Measurements from ENCODE around the gene ELP2. TPM values are rescaled to one million over a fixed set of nuclear protein-coding genes. Genes with fewer than 3 reads are reported as not detected.
A peak's percentile ranks its signal among the peaks of the same experiment; 100 is the strongest.

ELP2 gene
- total RNA-seq, 4 donors from 2014 or later: 46.1 to 82.4 (median 67.4) TPM

DNA sequence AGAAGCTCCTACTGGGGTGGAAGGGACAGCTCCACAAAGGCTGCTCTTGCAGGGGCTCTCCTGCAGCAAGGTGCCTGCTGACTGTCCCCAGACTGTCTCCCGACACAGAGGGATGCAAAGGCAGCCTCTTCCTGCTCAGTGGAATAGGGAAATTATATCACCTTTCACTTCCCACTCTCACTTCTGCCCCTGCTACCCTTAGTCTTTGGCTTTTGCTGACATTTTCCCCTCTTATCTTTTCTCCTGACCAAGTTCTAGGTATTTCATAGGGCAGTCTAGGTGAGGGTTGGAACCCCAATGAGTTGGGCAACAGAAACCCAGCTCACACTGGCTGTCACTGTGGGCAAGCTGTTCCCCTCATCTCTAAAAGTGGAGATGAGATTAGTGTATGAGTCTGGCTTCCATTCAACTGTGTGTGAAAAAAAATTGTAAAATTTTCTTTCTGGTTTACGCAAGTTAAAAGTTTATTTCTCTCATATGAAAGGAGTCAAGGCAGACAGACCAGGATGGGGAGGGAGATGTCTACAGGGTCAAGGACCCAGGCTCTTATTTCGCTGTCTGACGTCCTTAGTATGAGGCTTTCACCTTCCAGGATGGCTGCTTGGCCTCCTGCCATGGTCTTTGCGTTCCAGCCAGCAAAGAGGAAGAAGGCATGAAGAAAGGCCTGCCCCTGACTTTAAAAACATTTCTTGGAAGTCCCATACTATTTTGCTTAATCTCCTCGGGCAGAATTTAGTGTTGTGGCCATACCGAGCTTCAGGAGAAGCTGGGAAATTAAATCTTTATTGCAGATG, 50.1 kb downstream of the ELP2 start:
- no peaks in the 10 kb centered on the region for H3K9me3 ChIP-seq
- DNase-seq (ENCODE audit: low spot score in 2 of 2): peak; percentile 75 to 83
- H3K4me1 ChIP-seq: peaks cover 0 to 15% (median 4%) of the 10 kb centered on the region in 4 donors
- WGBS, 2 donors: 20 to 22% methylated on average over 7 of the region's 7 CpGs
- H3K27me3 ChIP-seq: no peaks in the 10 kb centered on the region
- TF ChIP-seq POLR2A (IDR thresholded peaks at IDR 0.05) (no peak), EP300 (IDR thresholded peaks at IDR 0.05) (peak in 1 of 2 donors; percentile 61)
- TF ChIP-seq, protein P1, sequence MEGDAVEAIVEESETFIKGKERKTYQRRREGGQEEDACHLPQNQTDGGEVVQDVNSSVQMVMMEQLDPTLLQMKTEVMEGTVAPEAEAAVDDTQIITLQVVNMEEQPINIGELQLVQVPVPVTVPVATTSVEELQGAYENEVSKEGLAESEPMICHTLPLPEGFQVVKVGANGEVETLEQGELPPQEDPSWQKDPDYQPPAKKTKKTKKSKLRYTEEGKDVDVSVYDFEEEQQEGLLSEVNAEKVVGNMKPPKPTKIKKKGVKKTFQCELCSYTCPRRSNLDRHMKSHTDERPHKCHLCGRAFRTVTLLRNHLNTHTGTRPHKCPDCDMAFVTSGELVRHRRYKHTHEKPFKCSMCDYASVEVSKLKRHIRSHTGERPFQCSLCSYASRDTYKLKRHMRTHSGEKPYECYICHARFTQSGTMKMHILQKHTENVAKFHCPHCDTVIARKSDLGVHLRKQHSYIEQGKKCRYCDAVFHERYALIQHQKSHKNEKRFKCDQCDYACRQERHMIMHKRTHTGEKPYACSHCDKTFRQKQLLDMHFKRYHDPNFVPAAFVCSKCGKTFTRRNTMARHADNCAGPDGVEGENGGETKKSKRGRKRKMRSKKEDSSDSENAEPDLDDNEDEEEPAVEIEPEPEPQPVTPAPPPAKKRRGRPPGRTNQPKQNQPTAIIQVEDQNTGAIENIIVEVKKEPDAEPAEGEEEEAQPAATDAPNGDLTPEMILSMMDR (IDR thresholded peaks at IDR 0.05): no peak
- H3K36me3 ChIP-seq: peaks cover 2 to 35% (median 4%) of the 10 kb centered on the region in 3 donors
- no peak overlapping the region for H3K4me3 ChIP-seq
- peak overlapping the region in 2 of 4 donors; percentile 35 to 74 for H3K27ac ChIP-seq

DNA sequence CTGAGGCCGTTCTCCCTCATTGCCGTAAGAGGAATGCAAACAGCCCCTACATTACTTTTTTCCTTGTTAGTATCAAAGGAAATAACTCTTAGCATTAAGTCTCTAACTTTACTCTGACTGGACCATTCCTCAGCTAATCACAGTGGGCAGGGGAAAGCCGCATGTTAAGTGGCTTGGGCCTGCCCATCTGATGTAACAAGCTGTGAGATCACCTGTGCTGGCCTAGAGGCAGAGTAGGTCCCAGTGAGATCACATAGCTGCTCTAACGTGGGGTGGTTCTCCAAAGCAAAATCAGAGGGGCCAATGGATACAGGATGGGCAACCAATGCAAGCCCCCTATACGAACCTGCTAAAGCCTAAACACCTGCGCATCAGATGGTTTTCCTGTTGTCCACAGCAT, 51.7 kb downstream of the ELP2 start:
- H3K27ac ChIP-seq: no peak overlapping the region
- TF ChIP-seq, protein P1 (IDR thresholded peaks at IDR 0.05): no peak
- TF ChIP-seq POLR2A (IDR thresholded peaks at IDR 0.05) (no peak), EP300 (IDR thresholded peaks at IDR 0.05) (no peak)
- H3K27me3 ChIP-seq: no peaks in the 10 kb centered on the region
- 81 to 86% methylated on average over 6 of the region's 6 CpGs for WGBS, 2 donors
- no peak overlapping the region for H3K4me3 ChIP-seq
- no peak for DNase-seq (ENCODE audit: low spot score in 2 of 2)
- H3K4me1 ChIP-seq: peaks cover 0 to 22% (median 6%) of the 10 kb centered on the region in 4 donors
- H3K9me3 ChIP-seq: no peaks in the 10 kb centered on the region
- peaks cover 0 to 18% (median 2%) of the 10 kb centered on the region in 3 donors for H3K36me3 ChIP-seq

DNA sequence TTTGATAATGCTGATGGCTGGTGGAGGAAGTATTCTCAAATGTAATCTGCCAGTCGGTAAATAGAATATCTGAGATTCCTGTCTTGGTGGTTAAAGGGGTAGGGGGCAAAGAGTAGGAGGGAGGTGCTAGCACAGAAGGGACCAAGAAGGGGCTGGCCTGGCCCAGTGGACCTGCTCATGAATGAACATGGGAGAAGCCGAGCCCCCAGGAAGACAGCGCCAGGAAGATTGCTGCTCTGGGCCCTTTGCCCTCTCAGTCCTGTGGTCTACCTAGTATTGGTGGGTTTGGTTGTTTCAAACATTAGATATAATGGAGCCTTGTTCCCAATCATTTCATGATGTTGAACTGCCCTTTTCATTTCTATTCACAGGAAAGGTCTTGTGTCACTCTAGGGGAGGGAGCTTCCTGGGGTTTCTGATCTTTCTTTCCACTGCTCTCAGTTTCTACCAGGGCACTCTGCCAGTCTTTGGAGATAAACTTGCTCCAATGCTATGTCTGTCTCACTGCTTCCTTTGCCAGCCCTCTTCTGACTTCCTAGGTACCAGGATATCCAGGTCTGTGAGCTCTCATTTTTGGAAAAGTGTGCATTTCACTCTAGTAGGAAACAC, 52.3 kb downstream of the ELP2 start:
- TF ChIP-seq, protein P1 (IDR thresholded peaks at IDR 0.05): no peak
- WGBS, 2 donors: 55 to 69% methylated on average over 3 of the region's 3 CpGs

DNA sequence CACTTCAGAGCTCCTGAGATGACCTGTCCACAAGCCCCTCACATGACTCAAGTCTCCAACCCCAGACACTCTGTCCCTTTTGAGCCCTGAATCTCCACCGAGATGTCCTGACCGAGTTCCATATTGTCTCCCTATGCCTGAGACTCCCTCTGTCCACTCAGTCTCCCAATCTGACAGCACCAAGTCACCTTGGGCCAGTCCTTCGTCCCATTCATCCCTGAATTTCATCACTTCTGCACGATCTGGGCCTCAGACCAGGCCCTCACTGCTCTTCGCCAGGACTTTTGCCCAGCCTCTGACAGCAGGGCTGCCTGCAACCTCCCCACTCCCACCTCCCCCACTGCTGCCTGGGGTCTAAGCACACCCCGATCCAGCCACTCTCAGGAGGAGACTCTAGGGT, 53.3 kb downstream of the ELP2 start:
- Histone ChIP-seq H3K9me3 (no peaks in the 10 kb centered on the region), H3K27ac (no peak overlapping the region), H3K4me3 (no peak overlapping the region), H3K36me3 (peaks cover 0 to 4% (median 0%) of the 10 kb centered on the region in 3 donors), H3K4me1 (peaks cover 0 to 33% (median 11%) of the 10 kb centered on the region in 4 donors), H3K27me3 (no peaks in the 10 kb centered on the region)
- no peak for DNase-seq (ENCODE audit: low spot score in 2 of 2)
- TF ChIP-seq, protein P1 (IDR thresholded peaks at IDR 0.05): no peak
- TF ChIP-seq POLR2A (IDR thresholded peaks at IDR 0.05) (no peak), EP300 (IDR thresholded peaks at IDR 0.05) (no peak)
- 90 to 95% methylated on average over 6 of the region's 6 CpGs for WGBS, 2 donors

More for the DNA sequence above, 52.3 kb downstream of the ELP2 start:
- no peak for DNase-seq (ENCODE audit: low spot score in 2 of 2)
- Histone ChIP-seq H3K4me3 (no peak overlapping the region), H3K27me3 (no peaks in the 10 kb centered on the region), H3K36me3 (peaks cover 0 to 12% (median 2%) of the 10 kb centered on the region in 3 donors), H3K4me1 (peaks cover 0 to 27% (median 7%) of the 10 kb centered on the region in 4 donors), H3K9me3 (no peaks in the 10 kb centered on the region), H3K27ac (no peak overlapping the region)

DNA sequence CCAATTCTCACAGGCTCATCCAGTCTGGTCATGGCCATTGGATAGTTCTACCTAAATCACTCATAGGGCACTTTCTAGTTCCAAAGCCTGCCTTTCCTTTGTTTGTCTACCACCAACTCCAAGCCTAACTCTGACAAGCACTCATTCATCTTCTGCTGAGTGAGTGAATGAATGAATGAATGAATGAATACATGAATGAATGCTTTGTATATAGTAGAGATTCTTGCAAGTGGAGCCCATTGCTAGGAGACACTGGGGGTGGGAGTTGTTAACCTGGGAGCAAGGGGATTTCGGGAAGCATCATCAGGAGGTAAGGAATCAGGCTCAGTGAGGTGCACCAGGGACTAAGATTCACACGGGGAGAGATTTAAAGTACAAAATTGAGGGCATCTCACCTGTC, 54.3 kb downstream of the ELP2 start:
- WGBS, 2 donors: 80 to 98% methylated on average over 2 of the region's 2 CpGs
- H3K4me1 ChIP-seq: peaks cover 0 to 41% (median 14%) of the 10 kb centered on the region in 4 donors

More for the DNA sequence above, 54.3 kb downstream of the ELP2 start:
- H3K27me3 ChIP-seq: no peaks in the 10 kb centered on the region
- TF ChIP-seq EP300 (IDR thresholded peaks at IDR 0.05) (no peak), POLR2A (IDR thresholded peaks at IDR 0.05) (no peak)
- TF ChIP-seq, protein P1 (IDR thresholded peaks at IDR 0.05): no peak
- no peak overlapping the region for H3K27ac ChIP-seq
- no peaks in the 10 kb centered on the region for H3K36me3 ChIP-seq
- no peaks in the 10 kb centered on the region for H3K9me3 ChIP-seq
- no peak for DNase-seq (ENCODE audit: low spot score in 2 of 2)
- no peak overlapping the region for H3K4me3 ChIP-seq
